OCI-LY1 (cell line): ENCODE data around the gene MMP10.

Experiments used
- H2AFZ ChIP-seq: fragments of 200-600 bp; sonication (generic), shearing (Covaris generic); 2 replicates; pipeline ENCODE4 v1.6.0; 2014; ENCODE audit warnings: antibody characterized with exemption, mild to moderate bottlenecking, low read length
- H3F3A ChIP-seq: fragments of 200-600 bp; sonication (generic), shearing (Covaris generic); 2 replicates; pipeline ENCODE4 v1.6.0; 2014; ENCODE audit warnings: mild to moderate bottlenecking, antibody characterized with exemption, low read length, moderate library complexity; ENCODE audit not compliant: insufficient read depth
- H3K27ac ChIP-seq: fragments of 200-600 bp; sonication (generic); 2 replicates; pipeline ENCODE4 v1.5.1; 2014; ENCODE audit warnings: low read length, mixed run types, mild to moderate bottlenecking, low read depth; ENCODE audit not compliant: poor library complexity, severe bottlenecking
- H3K27me3 ChIP-seq: fragments of 200-600 bp; sonication (generic); 2 replicates; pipeline ENCODE4 v1.6.0; 2014; ENCODE audit warnings: antibody characterized with exemption, mild to moderate bottlenecking, low read length, moderate library complexity; ENCODE audit not compliant: insufficient read depth
- H3K36me3 ChIP-seq: fragments of 200-600 bp; sonication (generic); 2 replicates; pipeline ENCODE4 v1.6.1; 2014; ENCODE audit warnings: mild to moderate bottlenecking, antibody characterized with exemption, low read length, moderate library complexity, mixed read lengths; ENCODE audit not compliant: insufficient read depth
- H3K4me1 ChIP-seq: fragments of 200-600 bp; sonication (generic); 2 replicates; pipeline ENCODE4 v1.5.1; 2014; ENCODE audit warnings: mild to moderate bottlenecking, low read length, moderate library complexity; ENCODE audit not compliant: insufficient read depth, severe bottlenecking
- H3K4me2 ChIP-seq: fragments of 200-600 bp; sonication (generic), shearing (Covaris generic); 2 replicates; pipeline ENCODE4 v1.6.1; 2014; ENCODE audit warnings: low read length
- H3K4me3 ChIP-seq: fragments of 200-600 bp; sonication (generic); 2 replicates; pipeline ENCODE4 v1.5.1; 2014; ENCODE audit warnings: low read length, low read depth, mild to moderate bottlenecking, mixed read lengths; ENCODE audit not compliant: poor library complexity, severe bottlenecking
- H3K79me2 ChIP-seq: fragments of 200-600 bp; shearing (Covaris generic); 2 replicates; pipeline ENCODE4 v1.6.1; 2016; ENCODE audit warnings: mixed run types, low read length, mixed read lengths; ENCODE audit not compliant: insufficient read depth
- H3K9ac ChIP-seq: fragments of 200-600 bp; sonication (generic), shearing (Covaris generic); 2 replicates; pipeline ENCODE4 v1.6.1; 2014; ENCODE audit warnings: mild to moderate bottlenecking, low read length, mixed read lengths
- H3K9me2 ChIP-seq: fragments of 200-600 bp; sonication (generic), shearing (Covaris generic); 2 replicates; pipeline ENCODE4 v1.6.1; 2014; ENCODE audit warnings: low read depth, mild to moderate bottlenecking, low read length, mixed read lengths
- H3K9me3 ChIP-seq: fragments of 200-600 bp; shearing (Covaris generic); 2 replicates; pipeline ENCODE4 v1.6.1; 2014; ENCODE audit warnings: low read length, mixed read lengths
- H4K20me1 ChIP-seq: fragments of 200-600 bp; sonication (generic), shearing (Covaris generic); 2 replicates; pipeline ENCODE4 v1.6.0; 2016; ENCODE audit warnings: mild to moderate bottlenecking, low read length; ENCODE audit not compliant: insufficient read depth
- EZH2 ChIP-seq: fragments of 200-600 bp; sonication (generic), shearing (Covaris generic); IDR thresholded peaks from 2 replicates; pipeline ENCODE4 v1.8.0; 2017; ENCODE audit warnings: borderline replicate concordance, mixed run types, mild to moderate bottlenecking, antibody characterized with exemption, low read length, moderate library complexity, mixed read lengths
- TF ChIP-seq, protein P1 (sequence below): fragments of 200-600 bp; sonication (generic), shearing (Covaris generic); IDR thresholded peaks from 2 replicates; pipeline ENCODE4 v1.5.1; 2017; ENCODE audit warnings: mild to moderate bottlenecking, antibody characterized with exemption, low read length, moderate library complexity, mixed read lengths

Gene MMP10

DNA sequence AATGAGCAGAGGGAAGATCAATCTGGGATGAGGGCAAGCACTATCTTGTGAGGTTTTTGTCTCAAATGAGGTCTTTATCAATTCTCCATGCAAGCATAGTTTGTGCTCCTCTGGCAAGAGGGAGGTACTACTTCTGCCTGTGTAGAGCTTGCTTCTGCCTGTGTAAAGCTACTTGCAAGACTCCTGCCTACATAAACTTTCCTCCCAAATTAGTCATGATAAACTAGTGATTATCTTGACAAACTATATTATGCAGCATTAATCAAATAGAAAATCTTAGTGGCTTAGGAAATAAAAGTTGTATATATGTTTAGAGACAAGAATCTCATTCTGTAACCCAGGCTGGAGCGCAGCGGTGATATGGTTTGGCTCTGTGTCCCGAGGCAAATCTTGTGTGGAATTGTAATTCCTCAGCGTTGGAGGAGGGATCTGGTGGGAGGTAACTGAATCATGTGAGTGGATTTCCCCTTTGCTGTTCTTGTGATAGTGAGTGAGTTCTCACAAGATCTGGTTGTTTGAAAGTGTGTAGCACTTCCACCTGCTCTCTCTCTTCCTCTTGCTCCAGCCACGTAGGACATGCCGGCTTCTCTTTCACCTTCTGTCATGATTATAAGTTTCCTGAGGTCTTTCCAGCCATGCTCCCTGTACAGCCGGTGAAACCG, 8.0 kb upstream of the MMP10 start:
- no peak overlapping the region for H2AFZ ChIP-seq
- no peaks in the 10 kb centered on the region for H3K9me2 ChIP-seq
- TF ChIP-seq EZH2 = no peak
- TF ChIP-seq, protein P1, sequence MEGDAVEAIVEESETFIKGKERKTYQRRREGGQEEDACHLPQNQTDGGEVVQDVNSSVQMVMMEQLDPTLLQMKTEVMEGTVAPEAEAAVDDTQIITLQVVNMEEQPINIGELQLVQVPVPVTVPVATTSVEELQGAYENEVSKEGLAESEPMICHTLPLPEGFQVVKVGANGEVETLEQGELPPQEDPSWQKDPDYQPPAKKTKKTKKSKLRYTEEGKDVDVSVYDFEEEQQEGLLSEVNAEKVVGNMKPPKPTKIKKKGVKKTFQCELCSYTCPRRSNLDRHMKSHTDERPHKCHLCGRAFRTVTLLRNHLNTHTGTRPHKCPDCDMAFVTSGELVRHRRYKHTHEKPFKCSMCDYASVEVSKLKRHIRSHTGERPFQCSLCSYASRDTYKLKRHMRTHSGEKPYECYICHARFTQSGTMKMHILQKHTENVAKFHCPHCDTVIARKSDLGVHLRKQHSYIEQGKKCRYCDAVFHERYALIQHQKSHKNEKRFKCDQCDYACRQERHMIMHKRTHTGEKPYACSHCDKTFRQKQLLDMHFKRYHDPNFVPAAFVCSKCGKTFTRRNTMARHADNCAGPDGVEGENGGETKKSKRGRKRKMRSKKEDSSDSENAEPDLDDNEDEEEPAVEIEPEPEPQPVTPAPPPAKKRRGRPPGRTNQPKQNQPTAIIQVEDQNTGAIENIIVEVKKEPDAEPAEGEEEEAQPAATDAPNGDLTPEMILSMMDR = no peak
- H3K79me2 ChIP-seq = no peaks in the 10 kb centered on the region
- H3K4me2 ChIP-seq = no peak overlapping the region
- H3K4me1 ChIP-seq = no peaks in the 10 kb centered on the region
- H3K27ac ChIP-seq = no peak overlapping the region
- H3K36me3 ChIP-seq = no peaks in the 10 kb centered on the region
- no peak overlapping the region for H3K9ac ChIP-seq
- H3K27me3 ChIP-seq = no peaks in the 10 kb centered on the region
- H4K20me1 ChIP-seq = no peaks in the 10 kb centered on the region
- no peaks in the 10 kb centered on the region for H3K9me3 ChIP-seq
- no peak overlapping the region for H3K4me3 ChIP-seq
- H3F3A ChIP-seq = no peaks in the 10 kb centered on the region

DNA sequence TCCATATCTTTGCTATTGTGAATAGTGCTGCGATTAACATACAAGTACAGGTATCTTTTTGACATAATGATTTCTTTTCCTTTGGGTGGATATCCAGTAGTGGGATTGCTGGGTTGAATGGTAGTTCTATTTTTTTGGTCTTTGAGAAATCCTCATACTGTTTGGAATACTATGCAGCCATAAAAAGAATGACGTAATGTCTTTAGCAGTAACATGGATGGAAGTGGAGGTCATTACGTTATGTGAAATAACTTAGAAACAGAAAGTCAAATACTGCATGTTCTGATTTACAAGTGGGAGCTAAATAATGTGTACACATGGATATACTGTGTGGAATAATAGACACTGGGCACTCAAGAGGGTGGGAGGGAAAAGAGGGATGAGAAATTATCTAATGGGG, 4.0 kb upstream of the MMP10 start:
- Histone ChIP-seq H3F3A (no peaks in the 10 kb centered on the region), H3K27me3 (no peaks in the 10 kb centered on the region), H3K36me3 (no peaks in the 10 kb centered on the region), H3K9me2 (no peaks in the 10 kb centered on the region), H3K4me3 (no peak overlapping the region), H3K9me3 (no peaks in the 10 kb centered on the region), H3K4me2 (no peak overlapping the region), H3K27ac (no peak overlapping the region), H3K79me2 (no peaks in the 10 kb centered on the region), H3K9ac (no peak overlapping the region), H2AFZ (no peak overlapping the region), H4K20me1 (no peaks in the 10 kb centered on the region), H3K4me1 (no peaks in the 10 kb centered on the region)
- TF ChIP-seq, protein P1 = no peak

DNA sequence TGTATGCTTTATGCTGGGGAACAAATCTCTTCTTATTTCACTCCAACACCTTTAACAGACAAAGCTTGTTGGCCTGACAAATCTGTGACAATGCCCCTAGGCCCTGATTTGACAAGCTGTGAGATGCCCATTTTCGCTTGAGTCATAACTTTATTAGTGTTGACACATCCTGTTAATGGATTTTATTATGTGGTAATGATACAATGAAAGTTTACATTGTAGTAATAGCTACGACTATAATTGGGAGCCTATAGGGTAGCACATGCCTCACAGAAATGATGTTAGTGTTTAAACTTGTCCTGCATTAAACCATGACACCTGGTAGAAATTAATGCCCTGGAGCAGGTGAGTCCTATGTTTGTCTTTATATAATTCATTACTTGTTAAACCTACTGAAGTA, 3.3 kb upstream of the MMP10 start:
- H3K9ac ChIP-seq = no peak overlapping the region
- H3K27me3 ChIP-seq = no peaks in the 10 kb centered on the region
- TF ChIP-seq, protein P1 = no peak
- no peak for TF ChIP-seq EZH2
- no peaks in the 10 kb centered on the region for H3K9me2 ChIP-seq
- no peak overlapping the region for H3K4me2 ChIP-seq
- H3K4me3 ChIP-seq = no peak overlapping the region
- H3K4me1 ChIP-seq = no peaks in the 10 kb centered on the region
- H2AFZ ChIP-seq = no peak overlapping the region
- H3K79me2 ChIP-seq = no peaks in the 10 kb centered on the region
- H4K20me1 ChIP-seq = no peaks in the 10 kb centered on the region
- no peaks in the 10 kb centered on the region for H3K9me3 ChIP-seq
- no peak overlapping the region for H3K27ac ChIP-seq
- no peaks in the 10 kb centered on the region for H3K36me3 ChIP-seq
- H3F3A ChIP-seq = no peaks in the 10 kb centered on the region
